ENCODE measurements around the gene FCHO1.

DNA sequence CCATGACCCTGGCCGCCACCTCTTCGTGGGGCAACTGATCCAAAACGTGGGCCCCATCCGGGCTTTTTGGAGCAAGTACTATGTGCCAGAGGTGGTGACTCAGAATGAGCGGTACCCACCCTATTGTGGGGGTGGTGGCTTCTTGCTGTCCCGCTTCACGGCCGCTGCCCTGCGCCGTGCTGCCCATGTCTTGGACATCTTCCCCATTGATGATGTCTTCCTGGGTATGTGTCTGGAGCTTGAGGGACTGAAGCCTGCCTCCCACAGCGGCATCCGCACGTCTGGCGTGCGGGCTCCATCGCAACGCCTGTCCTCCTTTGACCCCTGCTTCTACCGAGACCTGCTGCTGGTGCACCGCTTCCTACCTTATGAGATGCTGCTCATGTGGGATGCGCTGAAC is 60.4 kb downstream of the FCHO1 start:
- TF ChIP-seq, protein P1, sequence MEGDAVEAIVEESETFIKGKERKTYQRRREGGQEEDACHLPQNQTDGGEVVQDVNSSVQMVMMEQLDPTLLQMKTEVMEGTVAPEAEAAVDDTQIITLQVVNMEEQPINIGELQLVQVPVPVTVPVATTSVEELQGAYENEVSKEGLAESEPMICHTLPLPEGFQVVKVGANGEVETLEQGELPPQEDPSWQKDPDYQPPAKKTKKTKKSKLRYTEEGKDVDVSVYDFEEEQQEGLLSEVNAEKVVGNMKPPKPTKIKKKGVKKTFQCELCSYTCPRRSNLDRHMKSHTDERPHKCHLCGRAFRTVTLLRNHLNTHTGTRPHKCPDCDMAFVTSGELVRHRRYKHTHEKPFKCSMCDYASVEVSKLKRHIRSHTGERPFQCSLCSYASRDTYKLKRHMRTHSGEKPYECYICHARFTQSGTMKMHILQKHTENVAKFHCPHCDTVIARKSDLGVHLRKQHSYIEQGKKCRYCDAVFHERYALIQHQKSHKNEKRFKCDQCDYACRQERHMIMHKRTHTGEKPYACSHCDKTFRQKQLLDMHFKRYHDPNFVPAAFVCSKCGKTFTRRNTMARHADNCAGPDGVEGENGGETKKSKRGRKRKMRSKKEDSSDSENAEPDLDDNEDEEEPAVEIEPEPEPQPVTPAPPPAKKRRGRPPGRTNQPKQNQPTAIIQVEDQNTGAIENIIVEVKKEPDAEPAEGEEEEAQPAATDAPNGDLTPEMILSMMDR (IDR thresholded peaks at IDR 0.05): no peak
- no peak for TF ChIP-seq POLR2A (IDR thresholded peaks at IDR 0.05)

Data from Peyer's patch (tissue), 4 donors.